T-helper 2 cell (primary cell): ENCODE measurements around the gene HGD.
A peak's percentile ranks its signal among the peaks of the same experiment; 100 is the strongest.

Experiments
- DNase-seq, 5 experiments: peaks; one replicate each; pipeline versions ENCODE4 v3.0.0 to v3.0.0-alpha.2; 2012 to 2022
- total RNA-seq, 2 donors: gene quantifications; one replicate each; lab custom pipeline; 2026; lab: John Stamatoyannopoulos, UW

Gene HGD, protein sequence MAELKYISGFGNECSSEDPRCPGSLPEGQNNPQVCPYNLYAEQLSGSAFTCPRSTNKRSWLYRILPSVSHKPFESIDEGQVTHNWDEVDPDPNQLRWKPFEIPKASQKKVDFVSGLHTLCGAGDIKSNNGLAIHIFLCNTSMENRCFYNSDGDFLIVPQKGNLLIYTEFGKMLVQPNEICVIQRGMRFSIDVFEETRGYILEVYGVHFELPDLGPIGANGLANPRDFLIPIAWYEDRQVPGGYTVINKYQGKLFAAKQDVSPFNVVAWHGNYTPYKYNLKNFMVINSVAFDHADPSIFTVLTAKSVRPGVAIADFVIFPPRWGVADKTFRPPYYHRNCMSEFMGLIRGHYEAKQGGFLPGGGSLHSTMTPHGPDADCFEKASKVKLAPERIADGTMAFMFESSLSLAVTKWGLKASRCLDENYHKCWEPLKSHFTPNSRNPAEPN
- total RNA-seq, result 0.74 to 1.6 reads per million in 2 donors

GRCh38 chr3:120682095-120682681 lies at the start of gene HGD:
HGD (minus strand) TSS chr3:120682239; CDS start chr3:120682111, 128 bp downstream.
- DNase-seq, result no peak

DNA sequence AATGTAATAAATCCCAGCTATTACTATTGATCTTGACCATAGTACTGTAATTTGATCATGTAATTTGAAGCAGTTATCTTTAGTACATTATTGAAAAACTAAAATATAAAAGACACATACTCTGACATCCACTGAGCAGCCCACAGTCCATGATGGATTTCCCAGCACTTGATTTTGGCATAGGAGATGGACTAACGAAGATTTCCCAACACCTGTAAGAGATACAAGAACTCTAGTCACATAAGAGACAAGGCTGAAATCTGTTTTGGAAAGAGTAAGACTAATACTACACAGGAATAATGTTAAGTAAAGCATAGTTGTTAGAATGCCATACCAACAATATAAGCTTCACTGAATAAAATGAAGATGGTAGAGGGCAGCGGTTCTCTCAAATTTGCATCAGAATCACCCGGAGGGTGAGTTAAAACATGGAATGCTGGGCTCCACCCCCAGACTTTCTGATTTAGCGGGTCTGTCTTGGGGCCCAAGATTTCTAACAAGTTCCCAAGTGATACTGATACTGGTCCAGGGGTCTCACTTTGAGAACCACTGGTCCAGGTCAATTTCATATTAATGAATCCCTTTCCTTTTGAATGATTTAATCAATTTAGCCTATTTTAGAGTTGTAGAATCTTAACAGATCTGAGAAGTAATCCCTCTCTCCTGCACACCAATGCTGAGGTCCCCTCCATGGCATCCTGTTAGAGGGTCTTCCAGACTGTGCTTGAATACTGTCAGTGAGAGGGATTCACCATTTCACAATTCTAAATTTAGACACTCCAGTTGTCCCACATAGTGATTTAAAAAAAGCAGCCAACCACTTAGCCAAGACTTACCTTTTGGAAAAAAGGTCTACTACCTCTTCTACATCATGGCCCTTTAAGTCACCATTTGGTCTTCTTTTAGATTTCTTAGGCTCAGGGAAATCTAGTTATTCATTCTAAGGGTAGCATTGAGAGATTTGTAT lies 48.8 kb upstream of the HGD start:
- DNase-seq, result no peak

- no peak for DNase-seq
These were observed 44.8 kb upstream of the HGD start for GRCh38 chr3:120726791-120727190.

GRCh38 chr3:120719167-120719834 lies 37.3 kb upstream of the HGD start:
- peak; percentile 5 to 76 (median 68) for DNase-seq

DNA sequence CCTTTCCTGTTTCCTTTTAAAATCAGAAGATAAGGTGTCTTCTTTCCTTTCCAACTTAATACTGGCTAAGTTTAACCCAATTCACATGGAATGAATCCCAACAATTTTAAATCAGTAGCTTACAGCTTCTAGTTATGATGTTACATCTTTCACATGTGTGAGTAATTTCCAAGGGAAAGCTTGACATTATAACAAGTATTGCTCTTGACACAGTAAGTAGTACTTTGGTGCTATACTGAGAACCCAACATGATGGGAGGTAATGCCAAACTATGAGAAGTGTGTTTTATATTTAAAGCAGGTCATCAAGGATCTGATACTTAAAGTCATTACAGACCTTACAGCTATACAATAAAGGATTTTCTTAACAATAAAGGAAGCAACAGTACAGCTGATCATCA lies 31.2 kb upstream of the HGD start:
- DNase-seq, result no peak

- DNase-seq, result no peak
These were observed 28.3 kb upstream of the HGD start for GRCh38 chr3:120710369-120710768.

GRCh38 chr3:120708408-120708807 lies 26.4 kb upstream of the HGD start:
- DNase-seq, result no peak

DNA sequence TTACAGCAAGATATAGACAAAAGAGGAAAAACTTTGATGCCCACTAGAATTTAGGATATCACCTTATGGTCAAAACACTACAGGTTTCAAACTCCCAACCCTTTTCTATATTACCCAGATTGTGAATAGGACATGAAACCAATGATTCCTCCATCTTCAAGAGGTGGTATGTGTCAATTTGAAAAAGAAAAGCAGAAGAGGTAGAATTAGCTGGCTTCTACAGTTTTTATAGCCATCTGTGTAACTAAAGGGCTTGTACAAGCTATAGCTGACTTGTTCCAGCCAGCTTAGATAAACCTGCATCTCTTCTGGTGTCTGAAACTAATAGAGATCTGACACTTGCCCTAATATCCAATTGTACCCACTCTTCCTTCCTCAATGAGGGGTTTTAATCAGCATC lies 24.9 kb upstream of the HGD start:
- DNase-seq, result no peak

DNA sequence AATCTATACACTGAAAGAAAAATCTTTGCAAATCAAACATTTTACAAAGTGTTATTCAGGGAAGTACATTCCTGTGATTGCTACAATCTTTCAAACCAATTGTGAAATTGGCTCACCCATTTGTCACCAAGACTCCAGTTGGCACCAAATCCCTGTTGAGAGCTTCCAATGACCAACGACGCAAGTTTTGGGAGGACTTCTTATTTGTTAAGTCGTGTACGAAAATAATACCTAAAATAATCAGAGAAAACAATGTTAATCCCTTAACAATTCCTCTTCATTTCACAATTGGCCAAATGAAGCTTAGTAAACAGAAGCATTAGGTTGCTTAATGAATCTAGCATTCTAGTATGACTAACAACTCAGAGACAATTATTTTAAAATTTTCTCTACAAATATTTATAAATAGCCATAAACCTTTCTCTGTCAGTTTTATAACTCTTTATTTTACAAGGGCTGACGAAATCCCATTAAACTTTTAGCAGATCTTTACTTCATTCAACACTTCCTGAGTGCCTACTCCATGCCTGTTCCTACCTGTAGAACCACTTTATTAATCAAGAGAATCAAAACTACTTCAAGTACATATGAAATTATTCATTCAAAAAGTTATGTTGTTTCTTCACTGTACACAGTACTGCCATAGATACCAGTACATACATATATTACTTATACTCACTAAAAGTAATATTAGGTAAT lies 24.0 kb upstream of the HGD start:
- no peak for DNase-seq

GRCh38 chr3:120699333-120699732 lies 17.3 kb upstream of the HGD start:
- DNase-seq, result no peak

DNA sequence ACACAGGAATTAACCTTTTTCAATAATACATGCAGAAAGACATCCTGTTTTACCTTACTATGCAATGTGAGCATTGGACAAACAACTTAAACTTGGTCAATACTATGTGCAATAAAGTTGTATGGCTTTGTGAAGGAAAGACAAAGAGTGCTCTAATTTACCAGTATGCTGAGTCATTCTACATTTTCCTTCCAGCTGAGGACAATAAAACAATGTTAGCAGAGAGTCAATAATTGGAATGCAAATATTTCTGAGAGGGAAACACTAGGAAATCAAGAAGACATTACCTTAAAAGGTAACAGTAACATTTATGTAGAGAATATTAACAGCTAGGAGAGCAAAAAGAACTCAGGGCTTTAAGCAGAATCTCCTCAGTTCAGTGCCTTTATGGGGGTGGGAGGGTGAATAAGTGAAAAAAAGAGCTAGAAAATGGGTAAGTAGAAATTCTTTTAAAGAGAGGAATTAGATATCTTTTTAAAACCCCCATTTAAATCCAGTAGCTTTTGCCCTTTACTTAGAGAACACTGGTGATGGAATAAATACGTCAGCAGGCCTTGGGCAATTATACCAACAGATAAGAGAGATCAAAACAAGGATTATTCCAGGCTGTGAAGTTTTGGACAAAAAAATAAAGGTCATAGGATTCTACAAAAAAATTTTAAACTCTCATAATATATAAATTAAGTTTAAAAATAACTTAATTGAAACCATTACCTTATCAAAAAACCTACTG lies 11.6 kb upstream of the HGD start:
- DNase-seq, result no peak

GRCh38 chr3:120689395-120689794 lies 7.4 kb upstream of the HGD start:
- DNase-seq, result no peak

- no peak for DNase-seq
These were observed 6.1 kb upstream of the HGD start for GRCh38 chr3:120688121-120688520.

GRCh38 chr3:120685411-120685810 lies 3.4 kb upstream of the HGD start:
- no peak for DNase-seq

DNA sequence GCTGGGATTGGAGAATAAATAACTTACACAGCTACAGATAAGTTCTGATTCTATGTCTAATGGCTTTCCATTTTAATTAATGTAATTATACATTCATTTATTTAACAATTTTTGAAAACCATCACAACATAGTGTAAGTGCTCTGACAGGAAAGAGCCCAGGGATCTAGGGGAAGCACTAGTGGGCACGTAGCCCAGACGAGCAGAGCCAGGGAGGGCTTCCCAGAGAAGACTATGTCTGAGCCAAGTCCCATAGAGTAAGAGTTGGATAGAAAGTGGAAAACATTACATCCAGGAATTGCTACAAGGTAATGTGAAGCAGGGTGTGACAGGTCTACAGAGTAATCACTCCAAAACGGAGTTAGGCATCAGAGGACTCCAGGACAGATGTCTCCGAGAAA lies 2.9 kb upstream of the HGD start:
- no peak for DNase-seq

GRCh38 chr3:120683671-120684301 lies 1.7 kb upstream of the HGD start:
- no peak for DNase-seq

- no peak for DNase-seq
These were observed 1.2 kb upstream of the HGD start for GRCh38 chr3:120683213-120683612.

DNA sequence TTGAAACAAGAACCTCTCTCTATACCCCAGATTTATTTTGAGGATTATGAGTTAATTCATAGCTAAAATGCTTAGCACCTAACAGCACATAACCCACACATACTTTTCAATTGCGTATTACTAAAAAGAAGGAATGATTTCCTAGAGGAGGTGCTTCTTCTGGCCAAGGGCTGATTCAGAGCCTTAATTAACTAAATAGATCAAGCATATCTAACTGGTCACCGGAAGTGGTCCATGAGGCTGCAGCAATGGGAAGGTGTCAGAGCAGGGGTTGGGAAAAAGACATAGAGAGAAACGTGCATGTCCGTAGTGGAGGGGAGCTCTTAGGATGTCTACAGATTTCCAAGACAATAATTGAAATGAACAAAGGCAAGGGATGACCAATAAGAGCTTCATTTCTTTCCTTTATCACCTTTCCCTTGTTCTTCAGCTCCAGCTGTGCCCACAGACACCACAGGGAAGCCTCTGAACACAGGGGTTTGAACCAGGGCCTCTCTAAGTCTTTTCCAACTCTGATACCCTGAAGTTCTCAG lies 467 bp downstream of the HGD start:
- DNase-seq, result no peak

GRCh38 chr3:120681018-120681417 lies 1.0 kb downstream of the HGD start:
- DNase-seq, result no peak

GRCh38 chr3:120680193-120680894 lies 1.7 kb downstream of the HGD start:
- no peak for DNase-seq
